ENCODE data around the gene WDR89.
"Not testable (repeated sequence)": the region's sequence is repeated elsewhere in the genome, so short reads cannot be mapped to it uniquely, and the experiment has no call there.

WDR89 gene

GRCh38 chr14:63647696-63648410, 6.2 kb upstream of the WDR89 start:
- Histone ChIP-seq H3K4me3 (ENCODE audit: low read length) (no peak overlapping the region), H3K9me3 (ENCODE audit: control insufficient read depth, low read length) (no peaks in the 10 kb centered on the region), H3K36me3 (ENCODE audit: control insufficient read depth, insufficient read depth, low read length) (no peaks in the 10 kb centered on the region), H3K9ac (ENCODE audit: low read length) (no peak overlapping the region), H3K27me3 (ENCODE audit: control insufficient read depth, insufficient read depth, low read length) (no peaks in the 10 kb centered on the region), H3K4me1 (ENCODE audit: control insufficient read depth, insufficient read depth, low read length) (no peaks in the 10 kb centered on the region)

- Histone ChIP-seq H3K36me3 (ENCODE audit: control insufficient read depth, insufficient read depth, low read length) (no peaks in the 10 kb centered on the region), H3K9me3 (ENCODE audit: control insufficient read depth, low read length) (no peaks in the 10 kb centered on the region), H3K4me3 (ENCODE audit: low read length) (no peak overlapping the region), H3K4me1 (ENCODE audit: control insufficient read depth, insufficient read depth, low read length) (no peaks in the 10 kb centered on the region), H3K27me3 (ENCODE audit: control insufficient read depth, insufficient read depth, low read length) (no peaks in the 10 kb centered on the region), H3K9ac (ENCODE audit: low read length) (no peak overlapping the region)
Measured at GRCh38 chr14:63644741-63645140, 3.1 kb upstream of the WDR89 start.

DNA sequence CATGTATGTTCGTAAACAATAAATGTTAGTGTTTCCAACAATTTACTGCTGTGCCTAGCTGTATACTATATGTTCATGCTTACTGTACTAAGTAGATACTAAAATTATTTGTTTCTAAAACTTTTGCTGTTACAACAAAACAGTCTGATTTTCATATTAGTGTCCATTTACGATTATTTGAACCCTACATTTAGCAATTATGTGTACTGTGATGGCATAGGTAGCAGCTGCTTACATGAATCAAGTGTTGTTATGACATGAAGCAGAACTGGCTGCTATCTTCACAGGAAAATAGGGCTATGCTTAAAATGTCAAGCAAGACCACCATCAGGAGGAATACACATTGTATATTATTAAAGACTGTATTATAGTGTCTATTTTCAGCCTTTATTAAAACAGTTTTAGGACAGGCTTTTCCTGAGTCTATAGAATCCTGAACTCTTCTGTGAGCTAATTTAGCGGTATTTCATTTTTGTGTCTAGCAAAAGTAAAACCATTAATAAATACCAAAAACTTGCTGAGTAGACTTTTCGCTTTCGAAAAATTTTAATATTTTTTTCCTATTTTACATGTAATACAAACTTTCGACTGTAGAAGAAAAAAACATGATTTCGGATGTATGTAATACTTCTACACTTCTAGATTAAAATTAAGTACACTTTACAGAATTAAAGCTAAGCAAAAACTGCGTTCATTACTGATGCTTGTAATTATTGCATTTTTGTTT, 1.1 kb upstream of the WDR89 start:
- Histone ChIP-seq H3K9me3 (ENCODE audit: control insufficient read depth, low read length) (no peaks in the 10 kb centered on the region), H3K4me1 (ENCODE audit: control insufficient read depth, insufficient read depth, low read length) (no peaks in the 10 kb centered on the region), H3K36me3 (ENCODE audit: control insufficient read depth, insufficient read depth, low read length) (no peaks in the 10 kb centered on the region), H3K4me3 (ENCODE audit: low read length) (peak overlapping the region; percentile 81), H3K27me3 (ENCODE audit: control insufficient read depth, insufficient read depth, low read length) (no peaks in the 10 kb centered on the region), H3K9ac (ENCODE audit: low read length) (peak overlapping the region; percentile 80)

- Histone ChIP-seq H3K9me3 (ENCODE audit: control insufficient read depth, low read length) (no peaks in the 10 kb centered on the region), H3K4me3 (ENCODE audit: low read length) (peak overlapping the region; percentile 81), H3K9ac (ENCODE audit: low read length) (peak overlapping the region; percentile 80), H3K27me3 (ENCODE audit: control insufficient read depth, insufficient read depth, low read length) (no peaks in the 10 kb centered on the region), H3K36me3 (ENCODE audit: control insufficient read depth, insufficient read depth, low read length) (no peaks in the 10 kb centered on the region), H3K4me1 (ENCODE audit: control insufficient read depth, insufficient read depth, low read length) (no peaks in the 10 kb centered on the region)
Measured at GRCh38 chr14:63642229-63642611, 549 bp upstream of the WDR89 start.

DNA sequence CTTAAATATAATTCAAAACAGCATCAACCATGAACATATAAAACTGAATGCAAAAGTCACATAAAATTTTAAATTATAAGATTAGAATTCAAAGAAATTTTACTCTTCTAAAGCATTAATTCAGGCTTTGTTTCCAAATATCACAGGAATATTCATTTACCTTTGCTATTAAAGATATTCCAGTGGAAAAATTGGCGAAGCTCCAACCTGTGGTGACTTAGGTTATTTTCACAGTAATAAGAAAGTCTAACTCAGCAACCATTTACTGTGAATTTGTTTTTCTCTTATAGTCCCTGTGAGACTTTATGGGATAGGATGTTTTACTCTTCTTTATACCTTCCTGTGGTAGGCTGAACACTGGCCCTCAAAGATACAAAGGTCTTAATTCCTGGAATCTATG, 3.2 kb downstream of the WDR89 start:
- Histone ChIP-seq H3K4me3 (ENCODE audit: low read length) (no peak overlapping the region), H3K36me3 (ENCODE audit: control insufficient read depth, insufficient read depth, low read length) (no peaks in the 10 kb centered on the region), H3K27me3 (ENCODE audit: control insufficient read depth, insufficient read depth, low read length) (no peaks in the 10 kb centered on the region), H3K4me1 (ENCODE audit: control insufficient read depth, insufficient read depth, low read length) (no peaks in the 10 kb centered on the region), H3K9me3 (ENCODE audit: control insufficient read depth, low read length) (no peaks in the 10 kb centered on the region), H3K9ac (ENCODE audit: low read length) (no peak overlapping the region)

DNA sequence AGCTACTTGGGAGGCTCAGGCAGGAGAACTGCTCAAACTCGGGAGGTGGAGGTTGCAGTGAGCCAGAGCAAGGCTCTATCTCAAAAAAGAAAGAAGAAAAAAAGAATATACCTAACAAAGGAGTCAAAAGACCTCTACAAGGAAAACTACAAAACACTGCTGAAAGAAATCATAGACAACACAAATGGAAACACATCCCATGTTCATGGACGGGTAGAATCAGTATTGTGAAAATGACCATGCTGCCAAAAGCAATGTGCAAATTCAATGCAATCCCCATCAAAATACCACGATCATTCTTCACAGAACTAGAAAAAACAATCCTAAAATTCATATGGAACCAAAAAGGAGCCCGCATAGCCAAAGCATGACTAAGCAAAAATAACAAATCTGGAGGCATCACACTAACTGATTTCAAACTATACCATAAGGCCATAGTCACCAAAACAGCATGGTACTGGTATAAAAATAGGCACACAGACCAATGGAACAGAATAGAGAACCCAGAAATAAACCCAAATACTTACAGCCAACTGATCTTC, 5.5 kb downstream of the WDR89 start:
- H3K27me3 ChIP-seq (ENCODE audit: control insufficient read depth, insufficient read depth, low read length); H3K4me3 ChIP-seq (ENCODE audit: low read length); H3K36me3 ChIP-seq (ENCODE audit: control insufficient read depth, insufficient read depth, low read length); H3K4me1 ChIP-seq (ENCODE audit: control insufficient read depth, insufficient read depth, low read length); H3K9me3 ChIP-seq (ENCODE audit: control insufficient read depth, low read length); H3K9ac ChIP-seq (ENCODE audit: low read length): not testable (repeated sequence)

DNA sequence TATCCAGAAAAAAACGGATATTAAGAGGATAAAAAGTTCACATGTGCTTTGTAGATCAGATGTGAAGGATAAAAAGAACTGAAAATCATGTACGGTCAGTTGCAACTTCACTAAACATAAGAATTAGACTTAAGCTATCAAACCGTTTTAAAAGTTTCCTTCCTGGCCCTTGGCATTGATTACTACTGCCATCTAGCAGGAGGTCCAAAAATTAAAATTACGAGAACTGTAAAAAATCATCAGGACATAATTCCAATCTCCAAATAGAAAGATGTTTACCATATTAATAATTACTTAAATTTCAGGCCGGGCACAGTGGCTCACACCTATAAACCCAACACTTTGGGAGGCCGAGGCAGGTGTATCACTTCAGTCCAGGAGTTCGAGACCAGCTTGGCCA, 7.9 kb downstream of the WDR89 start:
- no peak overlapping the region for H3K9ac ChIP-seq (ENCODE audit: low read length)
- H3K9me3 ChIP-seq (ENCODE audit: control insufficient read depth, low read length): no peaks in the 10 kb centered on the region
- no peak overlapping the region for H3K4me3 ChIP-seq (ENCODE audit: low read length)
- H3K4me1 ChIP-seq (ENCODE audit: control insufficient read depth, insufficient read depth, low read length): no peaks in the 10 kb centered on the region
- H3K36me3 ChIP-seq (ENCODE audit: control insufficient read depth, insufficient read depth, low read length): no peaks in the 10 kb centered on the region
- H3K27me3 ChIP-seq (ENCODE audit: control insufficient read depth, insufficient read depth, low read length): no peaks in the 10 kb centered on the region

- Histone ChIP-seq H3K4me1 (ENCODE audit: control insufficient read depth, insufficient read depth, low read length) (no peaks in the 10 kb centered on the region), H3K4me3 (ENCODE audit: low read length) (no peak overlapping the region), H3K27me3 (ENCODE audit: control insufficient read depth, insufficient read depth, low read length) (no peaks in the 10 kb centered on the region), H3K36me3 (ENCODE audit: control insufficient read depth, insufficient read depth, low read length) (no peaks in the 10 kb centered on the region), H3K9ac (ENCODE audit: low read length) (no peak overlapping the region), H3K9me3 (ENCODE audit: control insufficient read depth, low read length) (no peaks in the 10 kb centered on the region)
Measured at GRCh38 chr14:63632932-63633514, 8.6 kb downstream of the WDR89 start.

GRCh38 chr14:63624701-63625100, 17.0 kb downstream of the WDR89 start:
- Histone ChIP-seq H3K4me1 (ENCODE audit: control insufficient read depth, insufficient read depth, low read length) (no peaks in the 10 kb centered on the region), H3K4me3 (ENCODE audit: low read length) (no peak overlapping the region), H3K9me3 (ENCODE audit: control insufficient read depth, low read length) (no peaks in the 10 kb centered on the region), H3K36me3 (ENCODE audit: control insufficient read depth, insufficient read depth, low read length) (no peaks in the 10 kb centered on the region), H3K27me3 (ENCODE audit: control insufficient read depth, insufficient read depth, low read length) (no peaks in the 10 kb centered on the region), H3K9ac (ENCODE audit: low read length) (no peak overlapping the region)

GRCh38 chr14:63624203-63624602, 17.5 kb downstream of the WDR89 start:
- H3K4me1 ChIP-seq (ENCODE audit: control insufficient read depth, insufficient read depth, low read length): no peaks in the 10 kb centered on the region

DNA sequence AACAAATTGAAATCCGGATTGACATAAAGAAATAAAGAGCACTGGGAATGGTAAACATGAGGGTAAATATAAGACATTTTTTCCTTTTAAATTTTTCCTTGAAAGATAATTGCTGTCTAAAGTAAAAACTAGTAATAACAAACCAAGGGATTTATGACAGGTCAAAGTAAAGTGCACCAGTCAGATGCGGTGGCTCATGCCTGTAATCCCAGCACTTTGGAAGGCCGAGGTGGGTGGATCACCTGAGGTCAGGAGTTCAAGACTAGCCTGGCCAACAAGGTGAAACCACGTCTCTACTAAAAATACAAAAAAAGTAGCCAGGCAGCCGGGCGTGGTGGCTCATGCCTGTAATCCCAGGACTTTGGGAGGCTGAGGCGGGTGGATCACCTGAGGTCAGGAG, 19.7 kb downstream of the WDR89 start:
- not testable (repeated sequence) for H3K9ac ChIP-seq (ENCODE audit: low read length); H3K4me3 ChIP-seq (ENCODE audit: low read length); H3K27me3 ChIP-seq (ENCODE audit: control insufficient read depth, insufficient read depth, low read length); H3K36me3 ChIP-seq (ENCODE audit: control insufficient read depth, insufficient read depth, low read length); H3K4me1 ChIP-seq (ENCODE audit: control insufficient read depth, insufficient read depth, low read length); H3K9me3 ChIP-seq (ENCODE audit: control insufficient read depth, low read length)

More at GRCh38 chr14:63624203-63624602, 17.5 kb downstream of the WDR89 start:
- H3K9ac ChIP-seq (ENCODE audit: low read length): no peak overlapping the region
- H3K27me3 ChIP-seq (ENCODE audit: control insufficient read depth, insufficient read depth, low read length): no peaks in the 10 kb centered on the region
- H3K36me3 ChIP-seq (ENCODE audit: control insufficient read depth, insufficient read depth, low read length): no peaks in the 10 kb centered on the region
- no peak overlapping the region for H3K4me3 ChIP-seq (ENCODE audit: low read length)
- no peaks in the 10 kb centered on the region for H3K9me3 ChIP-seq (ENCODE audit: control insufficient read depth, low read length)

GRCh38 chr14:63616015-63616414, 25.7 kb downstream of the WDR89 start:
- no peaks in the 10 kb centered on the region for H3K27me3 ChIP-seq (ENCODE audit: control insufficient read depth, insufficient read depth, low read length)
- no peaks in the 10 kb centered on the region for H3K36me3 ChIP-seq (ENCODE audit: control insufficient read depth, insufficient read depth, low read length)
- no peaks in the 10 kb centered on the region for H3K9me3 ChIP-seq (ENCODE audit: control insufficient read depth, low read length)
- H3K4me1 ChIP-seq (ENCODE audit: control insufficient read depth, insufficient read depth, low read length): no peaks in the 10 kb centered on the region
- no peak overlapping the region for H3K4me3 ChIP-seq (ENCODE audit: low read length)
- H3K9ac ChIP-seq (ENCODE audit: low read length): no peak overlapping the region
